ENCODE results near the gene GAS2L2. TPM values are rescaled to one million over a fixed set of nuclear protein-coding genes. Genes with fewer than 3 reads are reported as not detected.

Gene GAS2L2
- total RNA-seq (2021; ENCODE audit: unreplicated experiment) (not detected), Bru-seq, nascent RNA (percentile 9 among the genes with signal in this experiment), BruChase-seq, experiment 1, labeled RNA remaining after a 2-hour chase (percentile 16 among the genes with signal in this experiment), BruChase-seq, experiment 2, labeled RNA remaining after a 6-hour chase (percentile 9 among the genes with signal in this experiment)
- not detected for polyA plus RNA-seq (2012; ENCODE audit: insufficient read length)
- long read RNA-seq = 0 reads

DNA sequence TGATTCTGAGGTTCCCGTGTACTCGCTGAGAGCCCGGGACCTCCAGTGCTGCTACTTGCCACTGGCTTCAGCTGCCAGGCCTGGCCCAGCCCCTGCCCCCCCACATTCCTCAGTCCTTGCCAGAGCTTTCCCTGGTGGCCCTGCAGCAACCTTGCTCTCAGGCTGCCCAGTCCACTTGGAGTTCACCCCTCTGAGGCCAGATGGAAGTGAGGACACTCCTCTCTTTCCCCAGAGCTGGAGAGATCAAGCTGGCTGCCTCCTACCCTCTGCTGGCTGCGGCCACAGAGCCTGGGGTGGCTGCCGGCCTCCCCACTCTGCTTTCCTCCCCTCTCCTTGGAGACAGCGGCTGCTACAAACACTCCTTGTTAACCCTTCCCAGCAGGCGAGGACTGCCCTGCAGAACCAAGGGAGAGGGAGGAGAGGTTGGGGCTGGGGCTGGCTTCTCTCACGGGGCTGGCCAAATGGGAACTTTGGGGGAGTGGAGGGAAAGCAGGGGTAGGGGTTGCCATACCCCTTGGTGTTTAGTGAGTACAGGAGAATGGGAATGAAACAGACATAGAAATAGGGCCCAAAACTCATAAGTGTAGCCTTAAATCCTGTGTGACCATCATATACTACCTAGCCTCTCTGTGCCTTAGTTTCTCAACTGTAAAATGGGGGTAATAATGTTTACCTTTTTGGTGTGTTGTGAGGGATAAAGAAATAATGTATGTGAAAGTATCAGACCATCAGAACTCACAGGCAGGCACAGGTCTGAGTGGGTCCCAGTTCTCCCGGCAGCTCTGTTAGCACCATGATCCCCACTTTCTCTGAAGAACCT lies at the start of gene GAS2L2:
Gene GAS2L2, minus strand, starts transcription at position 295 of the 820 bp plus-strand sequence. CDS start 389 bp downstream, outside the sequence.
- ChIA-PET CTCF (no interaction called here), POLR2A (interaction anchor here (0.5 to 1.3 kb wide), 2 partner anchors 56 to 156 kb away, joined by 3 to 10 read pairs; partner anchors contain the start of gene TAF15)
- Histone ChIP-seq H3K27ac (ENCODE audit: low read length) (no peak within 1 kb of the TSS), H3K4me1 (ENCODE audit: control insufficient read depth, insufficient read depth, low read length) (peaks cover 8% of the 10 kb centered on the region), H3K27me3 (ENCODE audit: control insufficient read depth, insufficient read depth, low read length) (peaks cover 4% of the 10 kb centered on the region), H3K9me3 (ENCODE audit: control insufficient read depth, insufficient read depth, low read depth, low read length) (no peaks in the 10 kb centered on the region), H3K4me3 (ENCODE audit: low read depth in 2 of 2, low read length in 2 of 2) (no peak within 1 kb of the TSS), H3K36me3 (ENCODE audit: control insufficient read depth, insufficient read depth, low read length) (no peaks in the 10 kb centered on the region)
- DNase-seq (ENCODE audit: low read depth, low spot score) = no peak
- in situ Hi-C loops (cut with HindIII; ENCODE audit: low pct_unique_long_range_greater_than_20kb, low sequenced_read_pairs) (no loop called here), intact Hi-C loops (cut with micrococcal nuclease; ENCODE audit: unreplicated experiment) (no loop called here)
- no peak for TF ChIP-seq POLR2AphosphoS5 (IDR thresholded peaks at IDR 0.05; ENCODE audit: low read depth, low read length)
- no peak for TF ChIP-seq TCF7L2 (IDR thresholded peaks at IDR 0.05; ENCODE audit: low read depth, low read length)
- no peak for TF ChIP-seq SIN3A (IDR thresholded peaks at IDR 0.05; ENCODE audit: borderline replicate concordance, insufficient read depth, low read depth, low read length)
- TF ChIP-seq, protein P1, sequence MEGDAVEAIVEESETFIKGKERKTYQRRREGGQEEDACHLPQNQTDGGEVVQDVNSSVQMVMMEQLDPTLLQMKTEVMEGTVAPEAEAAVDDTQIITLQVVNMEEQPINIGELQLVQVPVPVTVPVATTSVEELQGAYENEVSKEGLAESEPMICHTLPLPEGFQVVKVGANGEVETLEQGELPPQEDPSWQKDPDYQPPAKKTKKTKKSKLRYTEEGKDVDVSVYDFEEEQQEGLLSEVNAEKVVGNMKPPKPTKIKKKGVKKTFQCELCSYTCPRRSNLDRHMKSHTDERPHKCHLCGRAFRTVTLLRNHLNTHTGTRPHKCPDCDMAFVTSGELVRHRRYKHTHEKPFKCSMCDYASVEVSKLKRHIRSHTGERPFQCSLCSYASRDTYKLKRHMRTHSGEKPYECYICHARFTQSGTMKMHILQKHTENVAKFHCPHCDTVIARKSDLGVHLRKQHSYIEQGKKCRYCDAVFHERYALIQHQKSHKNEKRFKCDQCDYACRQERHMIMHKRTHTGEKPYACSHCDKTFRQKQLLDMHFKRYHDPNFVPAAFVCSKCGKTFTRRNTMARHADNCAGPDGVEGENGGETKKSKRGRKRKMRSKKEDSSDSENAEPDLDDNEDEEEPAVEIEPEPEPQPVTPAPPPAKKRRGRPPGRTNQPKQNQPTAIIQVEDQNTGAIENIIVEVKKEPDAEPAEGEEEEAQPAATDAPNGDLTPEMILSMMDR (IDR thresholded peaks at IDR 0.05) = no peak
- TF ChIP-seq, protein P2, sequence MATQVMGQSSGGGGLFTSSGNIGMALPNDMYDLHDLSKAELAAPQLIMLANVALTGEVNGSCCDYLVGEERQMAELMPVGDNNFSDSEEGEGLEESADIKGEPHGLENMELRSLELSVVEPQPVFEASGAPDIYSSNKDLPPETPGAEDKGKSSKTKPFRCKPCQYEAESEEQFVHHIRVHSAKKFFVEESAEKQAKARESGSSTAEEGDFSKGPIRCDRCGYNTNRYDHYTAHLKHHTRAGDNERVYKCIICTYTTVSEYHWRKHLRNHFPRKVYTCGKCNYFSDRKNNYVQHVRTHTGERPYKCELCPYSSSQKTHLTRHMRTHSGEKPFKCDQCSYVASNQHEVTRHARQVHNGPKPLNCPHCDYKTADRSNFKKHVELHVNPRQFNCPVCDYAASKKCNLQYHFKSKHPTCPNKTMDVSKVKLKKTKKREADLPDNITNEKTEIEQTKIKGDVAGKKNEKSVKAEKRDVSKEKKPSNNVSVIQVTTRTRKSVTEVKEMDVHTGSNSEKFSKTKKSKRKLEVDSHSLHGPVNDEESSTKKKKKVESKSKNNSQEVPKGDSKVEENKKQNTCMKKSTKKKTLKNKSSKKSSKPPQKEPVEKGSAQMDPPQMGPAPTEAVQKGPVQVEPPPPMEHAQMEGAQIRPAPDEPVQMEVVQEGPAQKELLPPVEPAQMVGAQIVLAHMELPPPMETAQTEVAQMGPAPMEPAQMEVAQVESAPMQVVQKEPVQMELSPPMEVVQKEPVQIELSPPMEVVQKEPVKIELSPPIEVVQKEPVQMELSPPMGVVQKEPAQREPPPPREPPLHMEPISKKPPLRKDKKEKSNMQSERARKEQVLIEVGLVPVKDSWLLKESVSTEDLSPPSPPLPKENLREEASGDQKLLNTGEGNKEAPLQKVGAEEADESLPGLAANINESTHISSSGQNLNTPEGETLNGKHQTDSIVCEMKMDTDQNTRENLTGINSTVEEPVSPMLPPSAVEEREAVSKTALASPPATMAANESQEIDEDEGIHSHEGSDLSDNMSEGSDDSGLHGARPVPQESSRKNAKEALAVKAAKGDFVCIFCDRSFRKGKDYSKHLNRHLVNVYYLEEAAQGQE (IDR thresholded peaks at IDR 0.05; ENCODE audit: insufficient read depth in 1 of 2, low read depth in 2 of 2, low read length in 1 of 2) = no peak
- ATAC-seq = peak; percentile 8; the same call in 1 of the 2 replicates
- BruUV-seq (replicated peaks) = no TSS peak

DNA sequence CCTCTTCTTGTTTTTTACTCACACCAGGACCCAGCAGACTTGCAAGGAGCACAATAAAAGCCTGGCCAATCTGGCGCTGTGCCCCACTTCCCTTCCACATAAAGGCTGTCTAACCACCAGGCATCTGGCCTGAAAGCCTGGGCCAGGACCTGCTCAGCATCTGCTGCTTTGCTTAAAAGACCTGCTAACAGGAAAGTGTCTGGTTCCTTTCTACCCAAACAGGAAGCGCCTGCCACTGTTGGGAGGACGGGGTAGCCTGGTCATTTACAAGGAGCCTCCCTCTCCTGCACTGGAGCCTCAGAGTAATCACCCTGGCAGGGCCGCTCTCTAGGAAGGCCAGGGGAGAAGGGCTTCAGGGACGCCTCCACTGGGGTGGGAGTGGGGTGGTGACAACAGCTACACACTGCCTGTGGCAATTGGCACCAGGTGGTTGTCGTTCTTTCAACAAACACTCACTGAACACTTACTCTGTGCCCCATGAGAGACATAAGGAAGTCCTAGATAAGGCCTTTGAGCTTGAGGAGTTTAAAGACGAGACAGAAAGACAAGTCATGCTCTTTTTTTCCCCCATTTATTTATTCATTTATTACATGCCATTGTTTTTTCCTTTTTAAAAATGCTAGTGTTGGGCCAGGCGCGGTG lies 48.7 kb upstream of the GAS2L2 start:
- CTCF ChIA-PET = interaction anchor here (0.5 kb wide), 1 partner anchor 119 kb away, joined by 3 read pairs; no protein-coding TSS in a partner anchor
- POLR2A ChIA-PET = no interaction called here
- peaks cover 2% of the 10 kb centered on the region; the same call in 1 of the 2 replicates for H3K27me3 ChIP-seq (ENCODE audit: control insufficient read depth, insufficient read depth, low read length)
- H3K36me3 ChIP-seq (ENCODE audit: control insufficient read depth, insufficient read depth, low read length) = no peaks in the 10 kb centered on the region
- H3K27ac ChIP-seq (ENCODE audit: low read length) = no peak overlapping the region
- BruUV-seq (replicated peaks) = no TSS peak
- TF ChIP-seq, protein P1 (IDR thresholded peaks at IDR 0.05) = no peak
- TF ChIP-seq TCF7L2 (IDR thresholded peaks at IDR 0.05; ENCODE audit: low read depth, low read length) (no peak), POLR2AphosphoS5 (IDR thresholded peaks at IDR 0.05; ENCODE audit: low read depth, low read length) (no peak)
- TF ChIP-seq, protein P2 (IDR thresholded peaks at IDR 0.05; ENCODE audit: insufficient read depth in 1 of 2, low read depth in 2 of 2, low read length in 1 of 2) = no peak
- no peak overlapping the region for H3K4me3 ChIP-seq (ENCODE audit: low read depth in 2 of 2, low read length in 2 of 2)
- no peak for DNase-seq (ENCODE audit: low read depth, low spot score)
- intact Hi-C loops (cut with micrococcal nuclease; ENCODE audit: unreplicated experiment) (no loop called here), in situ Hi-C loops (cut with HindIII; ENCODE audit: low pct_unique_long_range_greater_than_20kb, low sequenced_read_pairs) (no loop called here)
- ATAC-seq = no peak
- H3K9me3 ChIP-seq (ENCODE audit: control insufficient read depth, insufficient read depth, low read depth, low read length) = no peaks in the 10 kb centered on the region
- H3K4me1 ChIP-seq (ENCODE audit: control insufficient read depth, insufficient read depth, low read length) = no peaks in the 10 kb centered on the region

All from Panc1 (cell line).